Measurements from ENCODE around the gene FBN2.

DNA sequence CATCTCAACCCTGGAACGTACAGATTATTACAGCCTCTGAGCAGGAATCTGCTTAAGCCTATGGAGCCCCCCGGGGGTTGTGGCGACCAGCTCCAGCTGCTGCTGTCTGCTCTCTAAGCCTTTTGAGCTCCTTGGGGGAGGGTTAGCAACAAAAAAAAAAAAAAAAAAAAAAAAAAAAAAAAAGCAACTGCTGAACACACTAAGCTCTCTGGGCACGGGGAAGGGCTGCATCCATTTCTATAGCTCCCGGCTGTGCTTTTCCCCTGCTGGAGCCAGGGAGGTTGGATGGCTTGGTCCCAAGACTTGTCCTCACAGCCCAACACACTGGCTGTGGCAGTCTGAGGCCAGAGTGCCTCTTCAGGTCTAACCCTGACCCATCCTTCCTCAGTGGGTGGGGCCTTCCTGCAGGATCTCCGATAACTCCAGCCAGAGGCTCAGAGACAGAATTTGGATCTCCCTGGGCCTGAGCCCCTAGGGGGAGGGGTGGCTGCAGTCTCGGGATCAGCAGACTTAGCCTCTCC is 82.1 kb downstream of the FBN2 start:
- no peak for TF ChIP-seq EP300 (IDR thresholded peaks at IDR 0.05)
- TF ChIP-seq, protein P1, sequence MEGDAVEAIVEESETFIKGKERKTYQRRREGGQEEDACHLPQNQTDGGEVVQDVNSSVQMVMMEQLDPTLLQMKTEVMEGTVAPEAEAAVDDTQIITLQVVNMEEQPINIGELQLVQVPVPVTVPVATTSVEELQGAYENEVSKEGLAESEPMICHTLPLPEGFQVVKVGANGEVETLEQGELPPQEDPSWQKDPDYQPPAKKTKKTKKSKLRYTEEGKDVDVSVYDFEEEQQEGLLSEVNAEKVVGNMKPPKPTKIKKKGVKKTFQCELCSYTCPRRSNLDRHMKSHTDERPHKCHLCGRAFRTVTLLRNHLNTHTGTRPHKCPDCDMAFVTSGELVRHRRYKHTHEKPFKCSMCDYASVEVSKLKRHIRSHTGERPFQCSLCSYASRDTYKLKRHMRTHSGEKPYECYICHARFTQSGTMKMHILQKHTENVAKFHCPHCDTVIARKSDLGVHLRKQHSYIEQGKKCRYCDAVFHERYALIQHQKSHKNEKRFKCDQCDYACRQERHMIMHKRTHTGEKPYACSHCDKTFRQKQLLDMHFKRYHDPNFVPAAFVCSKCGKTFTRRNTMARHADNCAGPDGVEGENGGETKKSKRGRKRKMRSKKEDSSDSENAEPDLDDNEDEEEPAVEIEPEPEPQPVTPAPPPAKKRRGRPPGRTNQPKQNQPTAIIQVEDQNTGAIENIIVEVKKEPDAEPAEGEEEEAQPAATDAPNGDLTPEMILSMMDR (IDR thresholded peaks at IDR 0.05) = no peak
